Smooth muscle cell of the pulmonary artery (primary cell): Measurements from ENCODE around the gene PRG3. TPM values are rescaled to one million over a fixed set of nuclear protein-coding genes. Genes with fewer than 3 reads are reported as not detected.

Source experiments
- total RNA-seq: library from RNA; depleted of rRNA; stranded (reverse); fragments of >200 nt; gene quantifications from 2 replicates; pipeline ENCODE4 v1.2.3, GENCODE V29; 2014

PRG3 gene, protein sequence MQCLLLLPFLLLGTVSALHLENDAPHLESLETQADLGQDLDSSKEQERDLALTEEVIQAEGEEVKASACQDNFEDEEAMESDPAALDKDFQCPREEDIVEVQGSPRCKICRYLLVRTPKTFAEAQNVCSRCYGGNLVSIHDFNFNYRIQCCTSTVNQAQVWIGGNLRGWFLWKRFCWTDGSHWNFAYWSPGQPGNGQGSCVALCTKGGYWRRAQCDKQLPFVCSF
- total RNA-seq = not detected in 2 replicates

DNA sequence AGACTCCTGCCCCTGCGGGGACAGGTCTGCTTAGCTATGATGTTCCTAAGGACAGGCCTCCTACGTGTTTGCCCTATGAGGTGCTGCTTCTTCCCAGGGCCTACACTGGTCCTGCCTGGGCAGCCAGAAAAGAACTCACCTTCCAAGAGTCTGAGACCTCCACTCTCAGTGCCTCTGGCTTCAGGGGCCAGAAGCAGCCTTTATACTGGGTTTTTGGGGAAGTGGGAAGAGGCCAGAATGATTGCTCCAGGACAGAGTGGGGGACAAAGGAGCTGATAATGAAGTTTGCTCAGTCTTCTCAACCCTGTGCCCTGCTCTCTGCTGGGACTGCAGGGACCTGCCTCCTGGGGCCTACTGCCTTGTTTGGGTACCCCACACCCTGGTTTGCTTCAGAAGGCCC is at the start of gene PRG3:
Gene PRG3, minus strand, starts transcription at position 176 of the 400 bp plus-strand sequence. CDS start 442 bp downstream, outside the sequence.

DNA sequence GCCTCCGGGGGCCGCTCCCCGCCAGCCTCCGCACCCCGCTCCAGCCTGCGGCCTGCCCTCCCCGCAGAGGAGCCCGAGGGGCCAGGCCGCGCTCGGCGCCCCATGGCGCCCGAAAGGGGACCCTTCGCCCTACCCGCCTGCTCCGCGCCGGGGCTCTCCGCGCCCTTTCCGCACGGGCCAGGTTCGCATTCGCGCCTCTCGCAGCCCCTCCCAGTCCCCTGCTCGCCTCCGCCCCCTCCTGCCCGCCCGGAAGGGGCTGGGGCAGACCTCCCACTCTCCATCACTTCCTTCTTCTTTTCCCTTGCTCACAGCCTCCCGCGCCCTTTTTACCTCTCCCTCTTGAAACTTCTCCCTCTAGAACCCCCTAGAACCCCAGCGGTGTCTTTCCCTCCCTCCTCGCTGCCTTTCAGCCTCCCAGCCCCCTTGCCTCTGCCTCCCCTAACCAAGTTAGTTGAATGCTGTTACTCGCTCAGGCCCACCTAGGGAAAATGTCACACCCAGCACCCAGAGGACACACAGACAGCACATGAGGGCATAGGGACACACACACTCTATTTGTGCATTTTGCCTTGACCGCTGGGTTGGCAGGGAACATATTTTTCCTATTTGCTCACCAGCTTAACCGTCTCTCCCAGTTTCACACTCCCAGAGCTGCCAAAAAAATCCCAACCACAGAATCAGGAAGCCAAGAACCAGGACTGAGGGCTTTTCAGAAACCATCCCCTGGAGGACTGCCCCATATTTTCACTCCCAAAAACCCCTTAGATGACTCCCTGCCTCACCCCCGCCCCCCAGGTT is 46.2 kb upstream of the PRG3 start, which contains the start of gene SLC43A3:
Gene SLC43A3, minus strand, starts transcription at position 193 of the 798 bp plus-strand sequence. CDS start 949 bp downstream, outside the sequence.

DNA sequence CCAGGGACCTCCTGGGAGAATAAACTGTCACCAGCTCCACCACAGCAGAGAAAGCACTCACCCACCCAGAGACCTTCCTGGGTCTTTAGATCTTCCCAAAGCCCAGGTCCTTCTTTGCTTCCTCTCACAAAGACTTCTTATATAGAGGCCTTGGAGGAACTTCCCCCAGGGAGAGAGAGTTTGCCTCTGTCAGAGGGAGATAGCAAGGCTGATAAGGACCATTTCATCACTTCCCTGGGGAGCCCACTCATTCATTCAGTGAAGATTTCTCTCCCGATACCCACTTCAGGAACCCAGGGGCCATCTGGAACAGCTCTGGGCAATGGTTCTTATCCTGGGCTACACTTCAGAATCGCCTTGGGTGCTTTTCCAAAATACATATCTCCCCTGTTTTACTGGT is 9.6 kb upstream of the PRG3 start, which contains the start of gene PRG2:
Gene PRG2, minus strand, starts transcription at position 116 of the 400 bp plus-strand sequence. CDS start 706 bp downstream, outside the sequence.

DNA sequence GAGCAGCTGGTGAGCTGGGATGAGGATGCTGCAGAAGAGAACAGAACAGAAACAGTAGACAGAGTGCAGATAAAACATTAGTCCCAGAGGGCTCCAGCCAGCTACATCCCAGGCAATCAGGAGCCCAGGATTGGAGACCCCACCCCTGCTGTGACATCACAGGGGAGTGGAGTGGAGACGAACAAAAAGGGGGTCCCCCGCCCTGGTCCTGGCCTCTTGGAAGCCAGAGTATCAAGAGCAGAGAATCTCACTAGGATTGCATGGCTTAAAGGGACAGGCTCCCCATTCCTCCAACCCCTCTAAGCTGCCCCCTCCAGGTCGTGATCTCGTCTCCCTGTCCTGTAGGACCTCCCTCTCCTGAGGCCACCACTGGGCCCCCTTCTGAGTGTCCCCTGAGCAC is 42.8 kb downstream of the PRG3 start, which contains the start of gene P2RX3:
Gene P2RX3, plus strand, starts transcription at position 211 of the 400 bp plus-strand sequence. CDS start 199 bp downstream, outside the sequence.

DNA sequence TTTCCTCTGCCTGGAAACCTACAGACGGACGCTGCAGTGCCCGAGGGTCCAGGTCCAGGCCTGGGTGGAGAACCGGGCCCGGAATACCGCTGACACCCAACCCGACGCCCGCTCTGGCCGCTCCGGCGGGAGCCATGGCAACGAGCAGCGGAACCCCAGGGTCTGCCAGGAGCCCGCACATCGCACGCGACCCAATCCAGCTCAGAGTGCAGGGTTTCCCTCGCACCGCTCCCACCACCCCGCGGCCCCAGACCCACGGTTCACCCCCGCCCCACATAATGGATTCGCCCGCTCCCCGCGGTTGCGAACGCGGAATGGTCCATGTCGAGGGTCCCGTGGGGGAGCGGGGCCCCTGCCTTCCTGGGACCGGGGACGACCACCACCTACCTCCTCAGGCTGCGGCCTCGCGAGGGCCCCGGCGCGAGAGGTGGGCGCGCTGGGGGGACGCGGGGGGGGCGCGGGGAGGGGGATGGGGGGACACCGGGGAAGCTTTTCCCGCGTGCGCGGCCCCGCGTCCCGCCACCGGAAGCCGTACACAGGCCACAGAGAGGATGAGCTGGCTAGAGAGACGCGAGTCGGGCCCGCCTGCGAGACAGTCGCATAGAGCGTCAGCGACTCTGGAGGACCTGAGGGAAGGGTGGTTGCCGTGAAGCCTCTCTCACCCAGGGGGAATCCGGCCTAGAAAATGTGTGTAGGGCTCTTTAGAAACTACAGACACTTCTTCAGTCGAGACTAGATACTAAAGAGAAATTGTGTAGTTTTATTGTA is 45.4 kb downstream of the PRG3 start, which contains the start of gene SSRP1:
Gene SSRP1, minus strand, starts transcription at position 550 of the 768 bp plus-strand sequence. CDS start 771 bp downstream, outside the sequence.

Other genes starting within 250 kb of the PRG3 start
- not detected in 2 replicates for gene LRRC55, start 199.2 kb downstream of the PRG3 start, total RNA-seq
- 0.03 and 0.39 TPM in 2 replicates for gene APLNR, start 143.9 kb downstream of the PRG3 start, total RNA-seq
- gene TNKS1BP1, start 56.2 kb downstream of the PRG3 start, total RNA-seq = 89.9 and 90.3 TPM in 2 replicates
- gene SSRP1, start 45.3 kb downstream of the PRG3 start, total RNA-seq = 49.5 and 59.6 TPM in 2 replicates
- not detected in 2 replicates for gene P2RX3, start 42.8 kb downstream of the PRG3 start, total RNA-seq
- 0.26 and 0.73 TPM in 2 replicates for gene PRG2, start 9.5 kb upstream of the PRG3 start, total RNA-seq
- gene SLC43A3, start 46.0 kb upstream of the PRG3 start, total RNA-seq = 18.2 and 21.3 TPM in 2 replicates
- 0.13 TPM in 1 of 2 replicates, not detected in the other for gene RTN4RL2, start 79.4 kb upstream of the PRG3 start, total RNA-seq
- 6.3 and 12.7 TPM in 2 replicates for gene SLC43A1, start 134.6 kb upstream of the PRG3 start, total RNA-seq
- gene TIMM10, start 149.6 kb upstream of the PRG3 start, total RNA-seq = 18.6 and 24.2 TPM in 2 replicates
- not detected in 2 replicates for gene SMTNL1, start 156.4 kb upstream of the PRG3 start, total RNA-seq
- gene UBE2L6, start 186.5 kb upstream of the PRG3 start, total RNA-seq = 46.3 and 60.1 TPM in 2 replicates
- 11.6 and 43.9 TPM in 2 replicates for gene SERPING1, start 216.5 kb upstream of the PRG3 start, total RNA-seq